GM18861 (cell line): ENCODE results near the gene PLCL2.

Experiments used
- ATAC-seq: cut with Tn5 transposase; IDR thresholded peaks from one replicate; pipeline ENCODE4 v1.9.1; 2021; ENCODE audit not compliant: unreplicated experiment

The PLCL2 gene

DNA sequence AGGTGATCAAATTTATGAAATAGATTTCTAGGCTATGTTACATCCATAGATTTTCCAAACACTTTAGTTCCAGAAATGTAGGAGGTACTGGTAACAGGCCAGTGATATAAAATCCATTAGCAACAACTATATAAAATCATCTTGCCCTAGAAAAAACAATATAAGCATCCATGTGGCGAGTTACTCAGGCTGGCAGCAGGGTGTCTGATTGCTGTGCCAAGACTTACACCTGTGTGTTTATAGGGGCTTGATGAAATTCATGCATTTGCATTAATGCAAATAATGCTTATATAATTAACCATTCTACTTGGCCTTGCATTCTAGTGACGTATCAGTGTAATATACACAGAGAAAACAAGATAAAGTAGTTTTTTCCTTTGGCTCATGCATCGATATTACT lies 153.4 kb downstream of the PLCL2 start:
- ATAC-seq = no peak

DNA sequence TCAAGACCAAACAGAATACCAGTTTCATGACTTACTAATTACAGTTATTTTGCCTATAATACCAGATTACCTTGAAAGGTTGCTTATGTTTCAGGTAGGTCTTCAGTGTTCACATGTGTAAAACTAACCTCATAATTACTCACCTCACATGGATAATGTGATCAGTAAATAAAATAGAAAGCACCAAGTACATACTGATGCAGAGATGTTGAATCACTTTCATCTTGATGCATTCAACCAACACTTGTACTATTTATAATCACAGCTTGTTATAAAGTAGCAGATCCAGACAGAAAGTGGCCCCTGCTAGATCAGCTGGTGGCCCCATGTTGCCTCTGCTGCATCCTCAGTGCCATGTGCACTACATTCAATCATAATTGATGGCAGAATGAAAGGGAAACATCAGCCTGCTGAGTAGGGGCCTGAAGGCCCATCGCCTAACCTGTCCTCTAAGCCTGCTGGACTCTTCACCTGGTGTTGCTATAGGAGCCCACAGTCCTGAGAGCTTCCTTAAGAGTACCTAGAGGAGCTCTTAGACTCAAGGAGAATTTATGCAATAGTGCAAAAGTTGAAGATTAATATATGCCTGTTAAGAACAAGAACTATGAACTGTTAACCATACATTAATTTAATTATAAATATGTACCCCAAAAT lies 154.3 kb downstream of the PLCL2 start:
- no peak for ATAC-seq

DNA sequence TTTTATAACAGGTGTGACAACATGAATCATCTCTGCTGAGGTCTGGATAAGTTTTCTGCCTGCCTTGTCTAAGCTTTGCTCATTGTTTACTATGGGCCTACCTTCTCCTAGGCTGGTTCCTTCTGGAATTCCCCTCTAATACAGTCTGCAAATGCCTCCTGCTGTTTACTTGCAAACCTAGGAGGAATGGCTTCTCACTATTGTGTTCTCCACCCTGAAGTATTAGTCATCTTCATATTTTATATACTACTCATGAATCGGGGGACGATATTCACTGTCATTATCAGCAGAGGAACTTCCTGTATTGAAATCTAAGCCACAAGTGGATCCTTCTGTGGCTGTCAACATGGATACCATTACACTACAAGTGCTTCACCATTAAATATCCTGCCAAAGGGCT lies 154.8 kb downstream of the PLCL2 start:
- ATAC-seq = no peak

DNA sequence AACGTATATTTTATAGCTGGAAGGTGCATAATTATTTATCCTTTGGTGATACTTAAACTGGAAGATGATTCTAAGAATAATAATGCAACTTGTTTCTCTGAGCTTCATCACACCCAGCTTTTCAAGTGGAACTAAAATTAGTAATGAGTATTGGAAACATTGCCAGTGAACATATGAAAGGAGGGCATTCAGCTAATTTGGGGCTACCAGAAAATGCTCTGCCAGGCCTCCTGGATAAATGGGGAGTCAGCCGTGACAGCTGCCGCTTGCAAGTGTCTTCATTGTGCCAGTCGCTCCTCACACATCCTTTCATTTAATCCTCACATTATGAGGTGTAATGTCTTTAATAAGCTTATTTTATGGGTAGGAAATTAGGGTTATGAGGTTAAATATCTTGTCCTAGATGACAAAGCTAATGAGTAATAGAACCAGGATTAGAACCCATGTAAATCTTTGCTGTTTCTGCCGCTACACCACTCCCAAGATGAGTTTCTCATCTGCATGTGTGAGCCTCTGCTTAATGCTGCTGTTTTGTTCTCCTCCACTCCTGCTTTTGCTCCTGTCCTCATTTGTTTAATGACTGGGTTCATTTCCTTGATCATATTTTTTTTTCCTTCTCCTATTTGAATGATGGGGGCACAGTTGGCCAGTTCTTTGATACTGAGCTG lies 155.7 kb downstream of the PLCL2 start:
- no peak for ATAC-seq

DNA sequence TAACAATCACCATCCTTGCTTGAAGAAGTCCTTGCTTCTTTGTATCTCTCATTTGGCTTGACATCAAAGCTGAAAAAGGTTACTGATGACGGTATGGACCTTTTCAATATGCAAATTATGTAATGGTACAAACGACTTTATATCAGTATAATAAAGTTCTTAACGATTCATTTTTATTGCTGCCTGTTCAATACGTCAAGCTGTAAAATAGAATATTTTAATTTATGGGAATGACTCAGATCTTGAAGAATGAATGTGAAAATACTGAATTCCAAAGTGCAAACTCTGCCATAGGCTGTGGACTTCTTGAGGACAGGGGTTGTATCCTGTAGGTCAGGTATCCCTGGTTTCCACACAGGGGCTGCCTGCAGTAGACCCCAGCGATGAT lies 156.2 kb downstream of the PLCL2 start:
- ATAC-seq = no peak

DNA sequence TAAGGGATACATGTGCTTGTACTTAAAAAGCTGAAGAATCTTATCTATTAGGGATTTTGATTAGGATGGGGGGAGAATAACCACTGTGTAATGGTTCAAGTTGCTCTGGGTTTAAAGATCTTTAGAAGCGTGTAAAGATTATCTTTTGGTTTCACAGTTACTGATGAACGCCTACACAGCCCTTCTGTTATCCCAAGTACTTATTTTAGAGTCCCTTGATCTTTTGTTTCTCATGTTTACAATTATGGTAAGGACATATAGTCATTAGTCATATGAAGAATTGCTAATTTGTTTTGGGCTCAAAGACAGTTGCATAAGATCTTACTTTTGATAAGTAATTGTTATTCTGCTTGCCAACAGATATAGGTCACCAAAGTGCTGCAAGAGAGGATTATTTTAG lies 160.1 kb downstream of the PLCL2 start:
- peak; percentile 78 for ATAC-seq

DNA sequence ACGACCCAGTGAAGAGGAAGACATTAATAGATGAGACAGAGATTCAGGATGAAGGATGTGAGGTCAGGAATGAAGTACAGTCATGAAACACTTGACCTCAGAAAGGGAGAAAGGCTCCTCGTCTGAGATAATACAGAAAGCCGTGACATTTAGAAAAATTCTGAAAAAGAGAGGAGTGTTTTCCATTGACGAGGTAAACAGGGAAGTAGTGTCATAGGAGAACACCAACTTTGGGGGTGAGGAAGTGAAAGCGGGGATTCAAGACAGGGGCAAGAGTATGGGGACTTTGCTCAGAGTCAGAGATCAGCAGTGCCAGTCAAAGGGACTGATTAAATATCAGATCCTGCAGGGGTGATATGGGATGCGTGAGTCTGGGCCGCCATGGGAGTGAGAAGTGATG lies 160.9 kb downstream of the PLCL2 start:
- ATAC-seq = no peak

DNA sequence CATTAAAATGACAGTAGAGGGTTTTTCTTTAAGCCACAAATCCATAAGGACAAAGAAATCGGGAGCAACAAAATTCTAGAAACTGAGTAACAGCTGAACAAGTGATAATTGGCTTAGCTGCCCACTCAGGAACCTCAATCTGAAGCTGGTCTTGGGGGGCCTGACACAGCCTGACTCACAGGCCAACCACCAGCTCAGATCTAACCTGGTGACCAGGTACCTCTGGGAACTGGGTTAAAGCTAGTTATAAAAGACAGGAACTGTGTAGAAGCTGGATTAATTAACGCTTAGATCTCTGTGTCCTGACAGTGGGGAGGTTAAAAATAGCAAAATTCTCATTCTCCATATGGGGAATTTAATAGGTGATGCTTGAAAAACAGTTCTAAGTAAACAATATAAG lies 161.9 kb downstream of the PLCL2 start:
- ATAC-seq = no peak

DNA sequence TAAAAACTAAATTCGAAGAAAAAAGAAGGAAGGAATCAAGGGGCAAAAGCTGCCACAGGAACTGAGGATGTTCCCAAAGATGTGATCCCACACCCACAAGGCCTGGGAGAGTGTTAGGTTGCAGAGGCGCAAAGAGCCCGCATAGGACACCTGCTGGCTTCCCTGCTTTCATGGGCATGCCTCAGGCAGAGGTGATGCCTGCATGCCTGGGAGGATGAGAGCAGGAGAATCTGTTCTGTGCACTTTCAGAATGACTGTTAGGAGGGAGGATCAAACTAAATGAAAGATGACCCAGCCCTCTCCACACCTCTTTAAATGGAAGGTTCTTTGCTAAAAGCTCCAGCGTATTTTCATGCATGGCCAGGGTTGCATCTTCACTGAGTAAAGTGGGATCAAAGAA lies 162.4 kb downstream of the PLCL2 start:
- no peak for ATAC-seq

DNA sequence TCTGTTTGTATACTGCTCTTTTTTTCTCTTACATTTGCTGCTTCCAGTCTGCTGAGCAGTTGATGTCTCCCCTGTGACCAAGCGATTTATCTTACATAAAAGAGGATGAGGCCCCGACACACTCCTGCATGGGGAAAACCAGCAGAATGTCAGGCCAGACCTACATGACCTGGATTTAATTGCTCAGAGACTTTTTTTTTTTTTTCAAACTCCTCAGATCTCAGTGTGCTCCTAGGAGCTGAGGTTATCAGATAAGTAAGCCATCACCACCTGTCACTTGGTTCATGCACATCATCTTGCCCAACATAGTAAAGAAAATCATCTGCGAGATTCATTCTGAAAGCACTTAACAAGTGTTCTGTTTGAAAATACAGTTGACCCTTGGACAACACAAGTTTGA lies 163.1 kb downstream of the PLCL2 start:
- ATAC-seq = no peak

DNA sequence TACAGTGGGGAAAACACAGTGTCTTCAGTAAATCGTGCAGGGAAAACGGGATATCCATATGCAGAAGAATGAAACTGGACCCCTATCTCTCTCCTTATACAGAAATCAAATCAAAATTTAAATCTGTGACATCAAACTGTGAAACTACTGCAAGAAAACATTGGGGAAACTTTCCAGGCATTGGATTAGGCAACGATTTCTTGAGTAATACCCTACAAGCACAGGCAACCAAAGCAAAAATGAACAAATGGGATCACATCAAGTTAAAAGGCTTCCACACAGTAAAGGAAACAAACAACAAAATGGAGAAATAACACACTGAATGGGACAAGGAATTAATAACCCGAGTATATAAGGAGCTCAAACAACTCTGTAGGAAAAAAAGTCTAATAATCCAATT lies 165.3 kb downstream of the PLCL2 start:
- ATAC-seq = no peak

DNA sequence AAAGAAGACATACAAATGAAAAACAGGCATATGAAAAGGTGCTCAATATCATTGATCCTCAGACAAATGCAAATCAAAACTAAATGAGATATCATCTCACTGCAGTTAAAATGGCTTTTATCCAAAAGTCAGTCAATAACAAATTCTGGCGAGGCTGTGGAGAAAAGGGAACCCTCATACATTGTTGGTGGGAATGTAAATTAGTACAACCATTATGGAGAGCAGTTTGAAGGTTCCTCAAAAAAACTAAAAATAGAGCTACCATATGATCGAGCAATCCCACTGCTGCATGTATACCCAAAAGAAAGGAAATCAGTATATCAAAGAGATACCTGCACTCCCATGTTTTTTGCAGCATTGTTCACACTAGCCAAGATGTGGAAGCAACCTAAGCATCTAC lies 165.8 kb downstream of the PLCL2 start:
- ATAC-seq = no peak

DNA sequence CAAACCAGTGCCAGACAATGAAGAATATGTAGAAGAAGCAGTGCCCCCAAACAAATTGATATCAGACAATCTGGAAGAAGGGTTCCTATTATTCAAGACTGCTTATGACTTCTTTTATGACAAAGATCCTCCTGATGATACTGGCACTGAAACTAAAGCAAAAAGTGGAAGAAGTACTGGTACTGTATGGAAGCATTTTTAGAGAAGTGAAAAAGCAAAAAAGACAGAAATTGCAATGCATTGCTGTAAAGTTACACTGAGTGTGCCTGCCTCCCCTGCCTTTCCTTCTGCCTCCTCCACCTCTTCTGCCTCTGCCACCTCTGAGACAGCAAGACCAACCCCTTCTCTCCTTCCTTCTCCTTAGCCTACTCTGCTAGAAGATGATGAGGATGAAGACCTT lies 167.6 kb downstream of the PLCL2 start:
- peak; percentile 68 for ATAC-seq

DNA sequence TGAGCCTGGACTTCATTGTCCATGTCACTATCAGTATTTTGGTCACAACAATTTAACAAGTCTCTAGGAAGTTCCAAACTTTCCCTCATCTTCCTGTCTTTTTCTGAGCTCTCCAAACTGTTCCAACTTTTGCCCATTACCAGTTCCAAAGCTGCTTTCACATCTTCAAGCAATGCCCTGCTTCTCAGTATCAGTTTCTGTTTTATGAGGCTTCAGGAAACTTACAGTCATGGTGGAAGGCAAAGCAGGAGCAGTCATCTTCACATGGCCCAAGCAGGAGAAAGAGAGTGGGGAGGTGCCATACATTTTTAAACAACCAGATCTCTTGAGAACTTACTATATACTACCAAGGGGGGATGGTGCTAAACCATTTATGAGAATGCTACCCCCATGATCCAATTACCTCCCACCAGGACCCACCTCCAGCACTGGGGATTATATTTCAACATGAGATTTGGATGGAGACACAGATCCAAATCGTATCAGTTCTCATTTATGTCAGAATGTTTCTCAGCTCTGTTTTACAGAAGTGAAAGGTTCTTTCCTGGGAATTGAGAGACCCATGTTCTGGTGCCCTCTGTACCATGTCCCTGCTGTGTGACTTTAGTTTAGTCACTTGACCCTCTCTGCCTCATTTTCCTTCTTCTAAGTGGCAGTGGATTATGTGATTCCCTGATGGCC lies 169.7 kb downstream of the PLCL2 start:
- no peak for ATAC-seq

DNA sequence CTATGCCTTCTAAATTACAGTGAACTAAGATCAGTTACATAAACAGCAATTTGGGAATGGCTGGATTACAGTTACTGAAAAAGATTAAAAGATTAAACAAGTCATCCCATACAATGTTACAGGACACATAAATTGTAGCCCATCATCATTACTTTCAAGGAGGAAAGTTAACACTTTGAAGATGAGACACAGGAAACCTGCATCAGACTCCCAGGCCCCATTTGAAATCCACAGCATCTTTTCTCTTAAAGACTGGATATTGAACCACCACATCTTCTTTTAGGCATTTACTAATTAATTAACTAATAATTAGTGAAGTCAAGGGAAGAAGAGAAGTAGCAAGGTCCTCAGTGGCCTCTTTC lies 170.2 kb downstream of the PLCL2 start:
- no peak for ATAC-seq

DNA sequence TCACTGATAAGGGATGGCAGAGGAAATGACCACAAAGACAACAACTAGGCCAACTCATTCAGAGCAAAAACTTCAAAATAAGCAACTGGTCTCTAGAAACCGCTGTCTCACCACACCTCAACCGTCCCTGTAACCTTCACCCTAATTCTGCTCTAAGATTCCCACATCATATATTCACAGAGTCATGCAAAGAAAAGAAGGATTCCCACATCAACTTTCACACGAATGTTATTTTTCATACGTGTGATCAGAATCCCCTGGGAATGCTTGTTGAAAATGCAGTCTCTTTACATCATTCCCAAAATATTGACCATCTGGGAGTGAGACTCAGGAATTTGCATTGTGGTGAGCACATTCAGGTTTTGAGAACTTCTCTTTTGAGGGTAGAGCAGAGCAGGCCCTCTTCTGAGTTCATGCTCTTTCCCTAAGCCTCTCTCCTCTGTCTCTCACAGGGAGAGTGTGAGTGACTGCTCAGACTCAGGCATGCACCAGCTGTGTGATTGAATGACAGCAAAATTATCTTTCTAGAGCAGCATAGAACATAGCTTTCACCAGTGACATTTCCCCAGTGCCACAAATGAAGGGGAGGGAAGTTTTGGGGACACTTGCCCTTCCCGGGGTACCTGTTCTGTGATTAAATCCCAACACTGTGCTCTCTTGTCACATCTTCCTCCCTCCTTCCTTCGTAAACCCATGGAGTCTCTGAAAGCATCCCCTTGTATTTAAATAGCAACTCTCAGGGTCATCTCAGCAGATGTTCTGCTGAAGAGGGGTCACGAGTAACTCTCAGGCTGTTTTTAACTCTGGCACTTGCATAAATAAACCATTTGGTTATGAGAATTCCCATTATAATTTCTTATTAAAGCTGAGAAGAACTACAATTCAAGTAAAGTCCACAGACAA lies 170.9 kb downstream of the PLCL2 start:
- no peak for ATAC-seq

DNA sequence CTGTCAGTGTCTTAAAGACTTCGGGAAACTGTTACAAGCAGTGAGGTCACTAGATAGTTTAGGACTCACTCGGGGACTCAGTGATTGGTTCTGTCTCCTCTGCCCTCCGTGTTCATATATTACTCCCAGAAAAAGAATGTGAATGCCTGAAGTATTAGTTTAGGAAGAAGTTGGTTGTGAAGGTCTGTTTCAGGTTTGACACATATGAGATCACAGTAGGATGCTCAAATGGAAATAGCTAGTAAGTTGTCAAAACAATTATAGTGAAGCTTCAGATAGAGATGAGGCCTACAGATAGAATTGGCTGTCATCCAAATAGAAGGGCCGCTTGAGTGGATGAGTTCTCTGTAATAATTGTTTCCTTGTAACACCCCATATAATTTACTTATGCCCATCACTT lies 172.6 kb downstream of the PLCL2 start:
- ATAC-seq = no peak

DNA sequence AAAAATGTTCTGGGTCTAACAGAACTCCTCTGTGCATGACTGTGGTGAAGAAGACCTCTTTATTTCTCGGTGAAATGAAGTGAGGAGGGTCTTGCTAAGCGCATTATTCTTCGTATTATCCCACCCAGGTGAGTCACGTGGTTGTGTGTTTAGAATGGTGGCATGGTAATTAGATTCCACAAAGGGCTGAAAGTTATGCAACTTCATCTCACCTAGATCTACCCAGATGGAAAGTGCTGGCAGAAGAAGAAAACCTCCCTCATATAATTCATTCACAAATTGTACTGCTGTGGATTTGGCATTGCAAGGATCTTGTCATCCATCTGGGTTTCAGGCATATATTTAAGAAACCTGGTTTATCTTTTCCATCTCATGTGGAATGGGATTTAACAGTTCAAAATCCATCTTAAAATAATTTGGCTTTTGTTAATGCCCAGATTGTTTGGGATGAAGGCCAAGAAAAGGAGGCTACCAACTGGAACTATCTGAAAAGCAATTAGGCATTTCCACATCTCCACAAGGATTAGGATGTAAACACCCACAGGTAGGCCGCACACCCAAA lies 175.3 kb downstream of the PLCL2 start:
- ATAC-seq = no peak

DNA sequence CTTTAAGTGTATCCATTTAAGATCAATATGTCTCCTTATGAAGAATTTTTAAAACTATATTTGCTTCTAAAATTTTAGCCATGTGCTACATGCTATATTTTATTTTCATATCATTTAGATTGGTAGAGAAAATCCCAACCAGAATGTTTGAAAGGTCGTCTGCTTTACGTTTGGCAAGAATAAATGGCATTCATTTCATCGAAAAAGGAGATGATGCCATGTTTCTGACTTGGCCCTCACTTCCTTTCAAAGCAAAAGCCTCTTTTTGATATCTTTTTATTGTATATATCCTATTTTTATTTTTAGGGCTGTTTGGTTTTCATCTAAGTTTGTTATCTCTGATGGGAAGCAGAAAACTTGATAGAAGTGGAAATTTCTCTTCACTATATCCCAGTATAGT lies 176.2 kb downstream of the PLCL2 start:
- no peak for ATAC-seq

DNA sequence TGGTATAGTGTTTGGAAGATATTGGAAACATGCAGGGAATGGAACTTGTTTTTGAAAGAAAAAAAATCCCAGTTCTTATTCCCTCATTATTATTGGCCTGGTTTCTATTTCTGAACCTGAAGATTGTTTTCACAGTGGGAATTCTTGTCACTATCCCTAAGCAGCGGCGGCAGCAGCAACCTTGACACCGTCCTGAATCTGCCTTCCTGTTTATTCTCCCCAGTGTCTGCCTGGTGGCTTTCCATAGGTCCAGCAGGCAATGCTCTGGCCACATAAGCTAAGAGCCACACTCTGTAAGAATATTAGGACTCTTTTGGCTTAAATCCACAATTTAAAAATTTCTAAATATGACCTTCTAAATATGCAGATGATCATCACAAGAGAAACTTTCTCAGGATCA lies 178.0 kb downstream of the PLCL2 start:
- ATAC-seq = no peak

DNA sequence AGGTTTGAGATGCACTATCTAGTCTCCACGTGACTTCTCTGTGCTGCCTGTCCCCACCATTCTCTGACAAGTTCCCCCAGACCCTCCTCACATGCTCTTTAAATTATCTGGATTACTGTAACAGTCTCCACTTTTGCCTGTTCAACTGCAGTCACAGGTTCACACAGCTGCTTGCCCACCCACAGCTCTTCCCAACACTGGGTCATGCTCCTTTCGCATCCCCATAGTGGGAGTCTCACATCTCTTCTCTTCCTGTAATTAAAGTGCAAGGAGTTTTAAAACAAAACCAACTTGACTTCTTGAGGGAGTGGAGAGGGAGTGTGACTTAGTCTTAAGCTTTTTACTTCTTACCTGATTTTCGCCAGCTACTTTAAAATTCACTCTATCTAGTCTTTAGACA lies 178.8 kb downstream of the PLCL2 start:
- no peak for ATAC-seq
